HG03378 (cell line): ENCODE data around the gene TDRD10.

Experiments
- ATAC-seq: cut with Tn5 transposase; IDR thresholded peaks from one replicate; pipeline ENCODE4 v1.9.1; 2021; ENCODE audit warnings: mild to moderate bottlenecking, moderate library complexity; ENCODE audit not compliant: unreplicated experiment

Gene TDRD10

GRCh38 chr1:154575951-154576566, 74.0 kb downstream of the TDRD10 start:
- ATAC-seq = no peak

GRCh38 chr1:154577346-154578057, 75.5 kb downstream of the TDRD10 start:
- ATAC-seq = no peak

- no peak for ATAC-seq
Observed at GRCh38 chr1:154578058-154578418, 76.0 kb downstream of the TDRD10 start.

- ATAC-seq = no peak
Observed at GRCh38 chr1:154579374-154579773, 77.4 kb downstream of the TDRD10 start.

GRCh38 chr1:154581766-154582165, 79.7 kb downstream of the TDRD10 start:
- no peak for ATAC-seq

- no peak for ATAC-seq
Observed at GRCh38 chr1:154582885-154583284, 80.9 kb downstream of the TDRD10 start.

GRCh38 chr1:154583773-154584172, 81.8 kb downstream of the TDRD10 start:
- ATAC-seq = no peak

GRCh38 chr1:154584267-154584994, 82.4 kb downstream of the TDRD10 start:
- no peak for ATAC-seq

GRCh38 chr1:154586231-154586630, 84.2 kb downstream of the TDRD10 start:
- no peak for ATAC-seq

GRCh38 chr1:154586641-154587040, 84.6 kb downstream of the TDRD10 start:
- ATAC-seq = no peak

- no peak for ATAC-seq
Observed at GRCh38 chr1:154589780-154590179, 87.8 kb downstream of the TDRD10 start.

GRCh38 chr1:154590756-154591155, 88.7 kb downstream of the TDRD10 start:
- no peak for ATAC-seq

- ATAC-seq = no peak
Observed at GRCh38 chr1:154591206-154591605, 89.2 kb downstream of the TDRD10 start.

GRCh38 chr1:154593390-154593789, 91.4 kb downstream of the TDRD10 start:
- no peak for ATAC-seq

GRCh38 chr1:154594811-154595210, 92.8 kb downstream of the TDRD10 start:
- no peak for ATAC-seq

GRCh38 chr1:154595621-154596020, 93.6 kb downstream of the TDRD10 start:
- ATAC-seq = no peak
